ENCODE results near the gene GOLT1B. TPM values are rescaled to one million over a fixed set of nuclear protein-coding genes. Genes with fewer than 3 reads are reported as not detected.
"Not testable (repeated sequence)": the region's sequence is repeated elsewhere in the genome, so short reads cannot be mapped to it uniquely, and the experiment has no call there.

The GOLT1B gene
- 63.3 TPM for polyA plus RNA-seq (2013, experiment 1 of 2; ENCODE audit: insufficient read length)
- polyA plus RNA-seq (2013, experiment 2 of 2; ENCODE audit: insufficient read length) = 63.3 TPM

- DNase-seq = peak; percentile 98
These were observed at the start of gene GOLT1B, which contains the start of gene RECQL for GRCh38 chr12:21501258-21502163. GOLT1B (plus strand) TSS chr12:21501789; CDS start chr12:21501924, 135 bp downstream. RECQL (minus strand) TSS chr12:21501635; CDS start chr12:21499570, 2,065 bp downstream.

DNA sequence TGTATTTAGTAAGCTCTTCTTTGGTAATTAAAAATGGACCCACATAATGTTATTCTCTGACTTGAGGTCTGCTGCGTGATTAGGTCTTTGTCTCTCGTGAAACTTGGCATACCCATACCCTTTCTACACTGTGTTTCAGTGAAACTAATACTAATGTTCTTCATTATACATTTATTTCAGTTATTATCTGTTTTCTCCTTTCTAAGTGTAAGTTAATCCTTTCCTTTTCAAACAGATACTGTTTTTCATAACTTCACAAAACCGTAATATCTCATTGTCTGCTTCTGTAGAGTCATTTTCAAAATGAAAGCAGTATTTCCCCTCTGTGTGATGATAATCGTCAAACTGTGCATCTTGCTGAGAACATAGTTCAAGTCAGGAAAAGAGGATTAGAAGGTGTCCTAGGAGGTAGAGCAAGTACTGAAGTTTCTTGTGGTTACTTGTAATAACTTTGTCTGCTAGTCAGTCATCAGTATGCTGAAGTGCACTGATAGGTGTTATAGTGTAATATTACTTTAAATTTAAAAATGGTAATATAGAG, 48.2 kb upstream of the GOLT1B start:
- DNase-seq = no peak

- no peak for DNase-seq
These were observed 45.3 kb upstream of the GOLT1B start for GRCh38 chr12:21456291-21456780.

GRCh38 chr12:21459474-21459873, 42.1 kb upstream of the GOLT1B start:
- no peak for DNase-seq

DNA sequence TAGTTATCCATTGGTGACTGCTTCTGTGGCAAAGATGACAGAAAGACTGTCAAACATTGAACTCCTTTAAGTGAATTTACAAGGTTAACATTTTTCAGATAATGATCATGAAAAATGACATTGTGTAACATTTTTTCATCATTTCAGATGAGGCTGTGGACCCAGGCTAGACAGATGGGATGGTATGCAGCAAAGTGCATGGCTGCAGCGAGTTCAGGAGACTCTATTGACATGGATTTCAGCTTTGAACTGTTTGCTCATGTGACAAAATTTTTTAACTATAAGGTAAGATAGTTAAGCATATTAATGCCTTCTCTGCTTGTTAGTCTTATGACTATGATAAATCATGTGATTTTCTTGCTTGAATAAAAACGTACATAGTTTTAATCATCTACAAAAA, 34.3 kb upstream of the GOLT1B start:
- DNase-seq = not testable (repeated sequence)

DNA sequence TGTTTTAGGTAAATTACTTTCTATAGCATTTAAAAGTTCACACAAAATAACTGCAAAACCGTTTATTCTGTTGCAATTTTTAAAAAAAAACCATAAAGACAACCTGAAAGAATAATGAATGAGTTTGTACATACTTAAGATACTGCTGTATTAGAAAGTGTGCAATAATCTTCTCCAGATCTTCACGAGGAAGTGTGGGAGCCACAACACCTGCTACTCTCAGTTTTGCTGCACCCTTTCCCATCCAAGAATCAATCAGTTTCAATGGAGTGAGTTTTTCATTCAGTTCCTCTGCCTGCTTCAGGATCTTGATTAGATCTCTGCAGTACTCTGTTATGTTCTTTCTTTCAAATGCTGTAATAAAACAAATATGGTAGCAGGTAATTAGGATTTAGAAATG, 30.3 kb upstream of the GOLT1B start:
- no peak for DNase-seq

GRCh38 chr12:21472197-21472823, 29.3 kb upstream of the GOLT1B start:
- DNase-seq = no peak

DNA sequence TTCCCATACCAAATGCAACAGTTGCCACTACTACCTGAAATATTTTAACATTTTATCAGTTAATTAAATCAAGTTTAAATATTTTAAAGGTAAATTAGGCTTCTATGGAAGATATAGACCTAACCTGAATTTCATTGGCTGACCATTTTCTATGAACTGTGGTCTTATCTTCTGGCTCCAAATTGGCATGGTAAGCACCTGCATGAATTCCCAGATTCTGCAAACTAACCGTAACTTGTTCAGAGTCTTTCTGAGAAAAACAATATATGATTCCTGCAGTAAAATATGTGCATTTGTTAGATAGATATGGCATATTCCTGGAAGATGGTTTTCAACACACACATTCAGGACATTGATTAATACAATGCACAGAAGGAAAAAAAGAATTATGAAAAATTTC, 26.0 kb upstream of the GOLT1B start:
- DNase-seq = no peak

DNA sequence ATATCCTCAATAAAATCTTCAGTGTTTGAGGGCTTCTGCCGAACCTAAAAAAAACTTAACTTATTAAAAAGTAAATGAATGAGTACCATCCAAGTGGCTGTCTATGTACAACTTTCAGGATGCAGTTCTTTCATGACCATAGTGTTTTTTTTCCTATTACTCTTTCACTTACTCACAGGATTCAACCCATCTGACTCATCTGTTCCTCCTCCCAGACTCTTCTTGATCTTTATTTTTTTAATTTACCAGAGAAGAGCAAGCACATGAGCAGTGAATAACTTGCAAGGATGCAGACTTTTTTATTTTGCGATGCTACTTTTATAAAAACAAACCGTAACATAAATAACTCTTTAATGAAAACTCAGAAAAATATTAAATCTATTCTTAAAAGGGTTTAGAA, 24.6 kb upstream of the GOLT1B start:
- peak; percentile 43 for DNase-seq

DNA sequence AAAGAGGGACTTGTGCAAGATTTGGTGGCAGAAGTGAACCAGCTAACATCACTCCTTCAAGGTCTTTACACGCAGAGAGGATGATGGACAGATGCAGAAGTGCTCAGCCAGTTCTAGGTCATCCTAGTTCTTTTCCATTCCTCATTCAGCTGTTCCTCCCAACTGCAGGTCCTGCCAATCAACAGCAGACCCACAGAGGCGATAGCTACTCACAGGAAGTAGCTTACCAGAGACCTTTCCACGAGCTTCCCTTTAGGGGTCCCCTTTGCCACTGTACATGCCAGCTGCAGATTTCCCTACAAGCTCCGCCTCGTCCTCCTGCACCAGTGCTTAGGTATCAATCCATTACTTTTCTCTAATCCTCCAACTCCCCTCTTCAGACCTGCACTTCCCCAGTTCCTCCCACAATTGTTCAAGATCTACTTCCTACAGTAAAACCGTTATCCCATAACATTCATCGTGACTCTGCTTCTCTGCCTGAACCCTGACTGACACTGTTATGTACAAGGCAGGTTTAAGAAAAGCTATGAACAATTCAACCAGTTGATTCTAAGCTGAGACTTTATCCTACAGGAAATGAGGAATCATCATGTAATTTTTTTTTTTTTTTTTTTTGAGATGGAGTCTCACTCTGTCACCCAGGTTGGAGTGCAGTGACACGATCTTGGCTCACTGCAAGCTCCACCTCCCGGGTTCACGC, 22.7 kb upstream of the GOLT1B start:
- no peak for DNase-seq

DNA sequence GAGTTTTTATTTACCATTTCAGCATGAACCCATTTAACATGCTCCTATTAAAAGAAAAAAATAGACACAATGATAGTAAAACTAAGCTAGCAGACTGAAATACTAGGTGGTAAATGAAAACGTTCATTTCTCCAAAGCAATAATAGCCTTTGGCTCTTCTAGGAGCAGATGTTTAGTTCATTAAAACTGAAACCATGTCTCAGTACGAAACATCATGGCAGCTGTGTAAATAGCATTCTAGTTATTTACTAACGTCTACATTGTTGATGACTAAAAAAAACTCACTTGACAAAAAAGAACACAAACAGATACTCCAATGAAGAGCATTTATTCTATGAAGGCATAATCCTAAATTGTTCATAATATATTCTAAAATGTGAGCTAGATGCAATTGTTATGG, 18.1 kb upstream of the GOLT1B start:
- DNase-seq = no peak

DNA sequence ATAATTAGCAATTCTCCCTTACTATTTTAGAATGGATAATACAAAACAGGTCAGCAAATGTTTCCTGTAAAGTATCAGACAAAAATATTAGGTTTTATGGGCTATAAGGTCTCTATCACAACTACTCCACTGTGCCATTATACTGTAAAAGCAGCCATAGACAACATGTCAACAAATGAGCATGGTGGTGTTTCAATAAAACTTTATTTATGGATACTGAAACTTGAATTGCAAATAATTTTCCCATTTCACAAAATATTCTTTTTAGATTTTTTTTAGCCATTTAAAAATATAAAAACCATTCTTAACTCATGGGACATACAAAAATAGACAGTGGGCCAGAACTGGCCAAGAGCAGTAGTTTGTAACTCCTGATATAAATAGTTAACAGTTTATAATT, 15.6 kb upstream of the GOLT1B start:
- DNase-seq = no peak

- DNase-seq = no peak
These were observed 1.8 kb upstream of the GOLT1B start for GRCh38 chr12:21499765-21500164.

GRCh38 chr12:21500786-21501257, 767 bp upstream of the GOLT1B start:
- DNase-seq = no peak

- DNase-seq = peak; percentile 31
These were observed 541 bp downstream of the GOLT1B start for GRCh38 chr12:21502164-21502496.

DNA sequence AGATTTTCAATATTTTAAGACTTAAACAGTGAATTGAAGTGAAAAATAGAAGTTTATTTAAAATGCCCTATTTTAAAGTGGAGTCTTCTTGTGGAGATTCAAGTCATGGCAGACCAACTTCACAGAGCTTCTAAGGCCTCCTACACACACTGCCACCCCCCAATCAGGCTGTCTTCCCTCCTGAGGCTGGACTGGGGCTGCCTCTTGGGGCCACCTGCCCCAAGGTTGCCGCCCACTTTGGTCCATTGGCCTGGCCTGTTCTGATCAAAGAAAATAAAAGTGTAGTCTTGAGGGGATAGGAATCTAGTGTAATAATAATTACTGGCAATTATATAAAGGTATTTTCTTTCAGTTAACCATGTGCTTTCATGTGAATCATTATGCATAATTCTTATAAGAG, 1.3 kb downstream of the GOLT1B start:
- no peak for DNase-seq

DNA sequence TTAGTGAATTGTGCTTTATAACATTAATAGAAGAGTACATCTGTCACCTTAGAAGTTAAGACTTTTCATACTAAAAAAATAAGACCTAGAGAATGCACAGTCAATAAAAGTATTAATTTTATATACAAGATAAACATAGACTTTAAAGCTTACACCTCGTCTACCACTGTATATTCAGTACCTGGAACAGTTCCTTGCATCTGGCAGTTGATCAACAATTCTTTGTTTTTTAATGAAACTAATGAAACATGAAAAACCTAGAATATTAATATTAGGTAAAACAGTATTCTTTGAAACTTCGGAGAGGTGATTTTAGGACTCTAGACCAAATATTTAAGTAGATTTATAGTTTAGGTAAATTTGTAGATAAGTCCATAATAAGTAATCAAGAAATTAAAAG, 4.3 kb downstream of the GOLT1B start:
- no peak for DNase-seq

DNA sequence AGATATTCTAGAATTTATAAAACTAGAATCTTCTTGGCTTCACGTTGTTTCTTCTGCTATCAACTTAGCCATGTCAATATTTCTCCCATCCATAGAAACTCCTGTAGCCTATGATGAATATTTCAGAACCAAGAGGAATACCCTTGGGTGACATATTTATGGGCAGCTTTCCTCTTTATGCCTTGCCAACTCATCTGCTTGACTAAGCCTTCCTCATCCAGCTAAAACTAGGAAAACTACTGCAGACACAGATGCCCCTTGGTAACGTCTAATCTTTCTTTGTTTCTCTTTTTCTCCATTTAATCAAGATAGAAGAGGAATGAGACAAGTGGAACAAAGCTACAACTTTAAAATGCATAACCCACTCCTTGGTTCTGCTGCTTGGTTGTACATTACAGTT, 6.3 kb downstream of the GOLT1B start:
- no peak for DNase-seq

- DNase-seq = no peak
These were observed 8.2 kb downstream of the GOLT1B start for GRCh38 chr12:21509768-21510167.

- DNase-seq = no peak
These were observed 14.7 kb downstream of the GOLT1B start for GRCh38 chr12:21516281-21516680.

- DNase-seq = no peak
These were observed 16.9 kb downstream of the GOLT1B start for GRCh38 chr12:21518451-21518850.

GRCh38 chr12:21521541-21521940, 20.0 kb downstream of the GOLT1B start:
- DNase-seq = no peak

- no peak for DNase-seq
These were observed 21.6 kb downstream of the GOLT1B start for GRCh38 chr12:21523148-21523547.

Measured in fibroblast of skin of abdomen (primary cell).